ENCODE results near the gene LGALS8.
"Not testable (repeated sequence)": the region's sequence is repeated elsewhere in the genome, so short reads cannot be mapped to it uniquely, and the experiment has no call there.

The LGALS8 gene

DNA sequence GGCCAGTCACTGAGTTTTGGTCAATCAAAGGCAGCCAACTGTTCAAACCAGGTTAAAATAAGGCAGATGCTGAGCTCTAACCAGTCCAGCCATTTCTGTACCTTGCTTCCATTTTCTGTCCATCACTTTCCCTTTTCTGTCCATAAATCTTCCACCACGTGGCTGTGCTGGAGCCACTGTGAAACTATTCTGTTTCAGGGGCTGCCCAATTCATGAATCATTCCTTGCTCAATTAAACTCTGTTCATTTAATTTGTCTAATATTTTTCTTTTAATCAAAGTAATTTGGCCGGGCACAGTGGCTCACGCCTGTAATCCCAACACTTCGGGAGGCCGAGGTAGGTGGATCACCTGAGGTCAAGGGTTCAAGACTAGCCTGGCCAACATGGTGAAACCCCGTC is 22.7 kb upstream of the LGALS8 start:
- DNase-seq (ENCODE audit: low read depth): no peak
- TF ChIP-seq, protein P1, sequence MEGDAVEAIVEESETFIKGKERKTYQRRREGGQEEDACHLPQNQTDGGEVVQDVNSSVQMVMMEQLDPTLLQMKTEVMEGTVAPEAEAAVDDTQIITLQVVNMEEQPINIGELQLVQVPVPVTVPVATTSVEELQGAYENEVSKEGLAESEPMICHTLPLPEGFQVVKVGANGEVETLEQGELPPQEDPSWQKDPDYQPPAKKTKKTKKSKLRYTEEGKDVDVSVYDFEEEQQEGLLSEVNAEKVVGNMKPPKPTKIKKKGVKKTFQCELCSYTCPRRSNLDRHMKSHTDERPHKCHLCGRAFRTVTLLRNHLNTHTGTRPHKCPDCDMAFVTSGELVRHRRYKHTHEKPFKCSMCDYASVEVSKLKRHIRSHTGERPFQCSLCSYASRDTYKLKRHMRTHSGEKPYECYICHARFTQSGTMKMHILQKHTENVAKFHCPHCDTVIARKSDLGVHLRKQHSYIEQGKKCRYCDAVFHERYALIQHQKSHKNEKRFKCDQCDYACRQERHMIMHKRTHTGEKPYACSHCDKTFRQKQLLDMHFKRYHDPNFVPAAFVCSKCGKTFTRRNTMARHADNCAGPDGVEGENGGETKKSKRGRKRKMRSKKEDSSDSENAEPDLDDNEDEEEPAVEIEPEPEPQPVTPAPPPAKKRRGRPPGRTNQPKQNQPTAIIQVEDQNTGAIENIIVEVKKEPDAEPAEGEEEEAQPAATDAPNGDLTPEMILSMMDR (IDR thresholded peaks at IDR 0.05; ENCODE audit: low read length, missing control alignments): no peak
- H3K4me3 ChIP-seq (replicated peaks; ENCODE audit: low read depth, low read length): no peak overlapping the region

DNA sequence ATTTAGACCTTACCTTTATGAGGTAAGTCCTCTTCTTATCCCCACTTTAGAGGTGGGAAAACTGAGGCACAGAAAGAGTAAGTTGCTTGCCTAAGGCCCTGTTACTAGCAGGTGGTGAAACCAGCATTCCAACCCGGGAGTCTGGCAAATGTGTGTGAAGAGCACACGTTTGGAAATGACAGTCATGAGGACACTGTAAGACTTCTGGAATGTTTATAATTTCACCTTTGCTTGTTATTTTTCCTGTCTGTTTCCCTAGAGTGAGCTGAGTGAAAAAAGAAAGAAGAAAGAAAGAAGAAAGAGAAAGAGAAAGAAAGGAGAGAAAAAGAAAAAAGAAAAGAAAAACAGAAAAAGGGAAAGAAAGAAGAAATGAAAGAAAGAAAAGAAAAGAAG is 21.2 kb upstream of the LGALS8 start:
- no peak overlapping the region for H3K4me3 ChIP-seq (replicated peaks; ENCODE audit: low read depth, low read length)
- peak; percentile 69 for DNase-seq (ENCODE audit: low read depth)
- TF ChIP-seq, protein P1 (IDR thresholded peaks at IDR 0.05; ENCODE audit: low read length, missing control alignments): no peak

DNA sequence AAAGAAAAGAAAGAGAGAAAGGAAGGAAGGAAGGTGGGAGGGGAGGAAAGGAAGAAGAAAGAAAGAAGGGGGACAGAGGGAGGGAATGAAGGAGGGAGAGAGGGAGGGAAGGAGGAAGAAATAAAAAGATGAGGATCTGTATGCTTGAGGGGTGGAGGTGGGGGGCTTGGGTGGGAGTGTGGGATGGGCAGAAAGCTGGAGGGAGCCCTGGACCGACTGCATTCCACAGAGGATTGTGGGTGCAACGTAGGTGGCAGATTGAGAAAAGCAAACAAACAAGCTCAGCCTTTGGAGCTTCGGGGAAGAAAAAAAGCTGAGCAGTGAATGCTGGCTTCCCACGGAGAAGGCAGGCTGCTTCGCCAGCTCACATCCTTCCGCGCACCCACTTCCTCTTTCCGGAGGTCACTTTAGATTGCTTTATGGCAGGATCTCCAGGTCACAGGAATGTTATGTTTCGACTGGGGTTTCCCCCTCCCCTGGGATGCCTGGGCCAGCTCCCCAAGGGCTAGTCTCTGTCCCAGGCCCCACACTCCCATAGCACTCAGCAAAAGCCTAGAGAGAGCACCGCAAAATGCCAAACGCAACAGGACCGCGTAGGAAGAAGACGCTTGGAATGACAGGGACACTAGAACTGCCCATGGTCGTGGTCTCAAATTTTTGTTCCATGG is 20.7 kb upstream of the LGALS8 start:
- peak overlapping the region; percentile 21 for H3K4me3 ChIP-seq (replicated peaks; ENCODE audit: low read depth, low read length)

DNA sequence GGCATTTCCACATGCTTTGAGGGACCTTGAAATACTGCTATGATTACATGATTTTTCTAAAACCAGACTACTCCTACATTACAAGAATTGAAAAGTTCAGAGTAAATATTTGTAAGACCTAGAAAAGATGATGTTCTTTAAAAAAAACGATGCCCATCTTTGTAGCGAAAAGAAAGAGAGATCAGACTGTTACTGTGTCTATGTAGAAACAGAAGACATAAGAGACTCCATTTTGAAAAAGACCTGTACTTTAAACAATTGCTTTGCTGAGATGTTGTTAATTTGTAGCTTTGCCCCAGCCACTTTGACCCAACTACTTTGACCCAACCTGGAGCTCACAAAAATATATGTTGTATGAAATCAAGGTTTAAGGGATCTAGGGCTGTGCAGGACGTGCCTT is 19.4 kb upstream of the LGALS8 start:
- DNase-seq (ENCODE audit: low read depth): not testable (repeated sequence)

More for the DNA sequence above, 20.7 kb upstream of the LGALS8 start:
- DNase-seq (ENCODE audit: low read depth): peak; percentile 85
- TF ChIP-seq, protein P1 (IDR thresholded peaks at IDR 0.05; ENCODE audit: low read length, missing control alignments): no peak

DNA sequence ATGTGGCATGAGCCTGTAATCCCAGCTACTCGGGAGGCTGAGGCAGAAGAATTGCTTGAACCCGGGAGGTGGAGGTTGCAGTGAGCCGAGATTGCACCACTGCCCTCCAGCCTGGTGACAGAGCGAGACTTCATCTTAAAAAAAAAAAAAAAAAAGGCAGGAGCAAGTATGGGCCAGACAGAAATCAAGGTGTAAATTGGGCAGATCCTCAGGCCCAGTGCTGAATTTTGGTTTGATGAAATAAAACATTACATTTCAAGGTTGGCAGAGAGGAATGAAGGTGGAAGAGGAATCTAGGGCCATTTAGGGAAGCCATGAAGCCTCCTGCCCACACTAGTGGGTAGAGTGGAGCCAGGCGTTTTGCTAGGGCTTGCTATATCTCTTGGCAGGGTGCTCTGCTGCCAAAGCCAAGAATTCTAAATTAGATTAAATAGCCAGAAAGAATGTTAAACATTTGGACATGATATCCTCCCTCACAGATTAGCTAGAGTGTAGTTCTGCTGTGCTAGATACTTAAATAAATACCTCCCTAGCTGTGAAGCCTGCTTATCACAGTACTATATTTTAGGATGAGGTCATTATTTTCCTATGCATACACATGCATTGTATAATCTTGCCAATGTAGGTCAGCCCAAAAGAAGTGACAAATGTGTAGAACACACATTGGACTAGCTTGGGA is 16.6 kb upstream of the LGALS8 start:
- DNase-seq (ENCODE audit: low read depth): peak; percentile 84
- TF ChIP-seq, protein P1 (IDR thresholded peaks at IDR 0.05; ENCODE audit: low read length, missing control alignments): no peak

More for the DNA sequence above, 19.4 kb upstream of the LGALS8 start:
- not testable (repeated sequence) for H3K4me3 ChIP-seq (replicated peaks; ENCODE audit: low read depth, low read length)

DNA sequence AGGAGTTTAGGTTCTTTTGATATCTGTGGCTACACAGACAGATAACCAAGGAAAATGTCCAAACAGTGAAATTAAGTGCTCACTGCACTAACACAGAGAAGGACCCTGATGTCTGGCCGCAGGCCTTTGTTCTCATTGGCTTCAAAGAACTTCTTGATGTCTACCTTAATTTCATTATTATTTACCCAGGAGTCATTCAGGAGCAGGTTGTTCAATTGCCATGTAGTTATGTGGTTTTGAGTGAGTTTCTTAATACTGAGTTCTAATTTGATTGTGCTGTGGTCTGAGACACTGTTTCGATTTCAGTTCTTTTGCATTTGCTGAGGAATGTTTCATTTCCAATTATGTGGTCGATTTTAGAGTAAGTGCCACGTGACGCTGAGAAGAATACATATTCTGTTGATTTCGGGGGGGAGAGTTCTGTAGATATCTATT is 15.2 kb upstream of the LGALS8 start:
- DNase-seq (ENCODE audit: low read depth): no peak
- TF ChIP-seq, protein P1 (IDR thresholded peaks at IDR 0.05; ENCODE audit: low read length, missing control alignments): no peak
- H3K4me3 ChIP-seq (replicated peaks; ENCODE audit: low read depth, low read length): no peak overlapping the region

More for the DNA sequence above, 16.6 kb upstream of the LGALS8 start:
- H3K4me3 ChIP-seq (replicated peaks; ENCODE audit: low read depth, low read length): no peak overlapping the region

DNA sequence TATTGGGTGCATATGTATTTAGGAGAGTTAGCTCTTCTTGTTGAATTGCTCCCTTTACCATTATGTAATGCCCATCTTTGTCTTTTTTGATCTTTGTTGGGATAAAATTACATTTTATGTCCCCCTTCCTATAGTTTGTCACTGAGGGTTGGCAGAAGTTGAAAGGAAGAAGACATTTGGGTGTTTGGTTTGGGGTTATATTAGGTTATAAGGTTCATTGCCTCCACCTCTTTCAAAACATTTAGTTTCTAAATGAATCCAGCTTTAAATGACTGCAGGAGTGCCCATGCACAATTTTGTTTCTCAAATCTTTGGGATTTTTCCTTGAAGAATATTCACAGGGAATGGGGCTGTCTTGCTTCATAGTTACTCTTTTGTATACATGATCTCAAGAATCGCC is 14.6 kb upstream of the LGALS8 start:
- no peak overlapping the region for H3K4me3 ChIP-seq (replicated peaks; ENCODE audit: low read depth, low read length)
- TF ChIP-seq, protein P1 (IDR thresholded peaks at IDR 0.05; ENCODE audit: low read length, missing control alignments): no peak
- DNase-seq (ENCODE audit: low read depth): no peak

All from fibroblast of pulmonary artery (primary cell).